ENCODE results near the gene RBM17. TPM values are rescaled to one million over a fixed set of nuclear protein-coding genes. Genes with fewer than 3 reads are reported as not detected.
"Not testable (repeated sequence)": the region's sequence is repeated elsewhere in the genome, so short reads cannot be mapped to it uniquely, and the experiment has no call there.

RBM17 gene
- total RNA-seq, 4 donors from 2014 or later: 64.3 to 93.3 (median 81.7) TPM

DNA sequence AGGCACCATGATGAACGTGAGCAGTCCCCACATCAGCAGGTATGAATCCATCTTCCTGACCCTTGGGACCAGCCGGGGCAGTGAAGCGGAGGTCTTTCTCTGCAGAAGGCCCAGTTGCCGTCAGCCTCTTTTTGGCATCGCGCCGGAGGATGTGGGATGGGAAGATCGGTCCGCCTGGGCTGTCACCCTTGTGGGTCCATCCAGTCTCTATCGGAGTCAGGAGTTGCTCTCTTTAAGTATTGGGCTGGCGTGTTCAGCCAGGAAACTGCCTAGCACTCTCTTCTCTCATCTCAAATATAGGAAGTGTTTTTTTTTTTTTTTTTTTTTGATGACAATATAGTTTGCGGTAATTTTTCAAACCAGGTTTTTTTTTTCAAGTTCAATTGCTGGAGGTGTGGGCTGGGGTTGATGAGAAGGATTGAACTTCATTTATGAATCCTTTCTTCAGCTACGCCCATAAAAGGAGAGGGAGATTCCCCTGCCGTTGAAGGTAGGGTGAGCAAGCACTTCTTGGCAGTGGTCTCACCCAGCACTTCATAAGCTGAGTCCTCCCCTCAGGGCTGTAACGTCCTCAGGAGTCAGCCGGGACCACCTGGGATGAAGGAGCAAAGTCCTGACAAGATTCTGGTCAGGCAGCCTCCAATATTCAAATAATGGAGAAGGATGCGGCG lies 26.6 kb upstream of the RBM17 start, which contains the start of gene IL2RA:
Gene IL2RA (minus strand): TSS at position 267 of the 671 bp plus-strand sequence. CDS start 216 bp downstream, at position 51.
- Histone ChIP-seq H3K36me3 (no peaks in the 10 kb centered on the region), H3K4me1 (peaks cover 0 to 10% of the 10 kb centered on the region in 2 donors), H3K9me3 (no peaks in the 10 kb centered on the region), H3K27me3 (no peaks in the 10 kb centered on the region), H3K4me3 (replicated peaks in 1 of 3) (no peak within 1 kb of the TSS), H3K27ac (no peak within 1 kb of the TSS)
- TF ChIP-seq, protein P1, sequence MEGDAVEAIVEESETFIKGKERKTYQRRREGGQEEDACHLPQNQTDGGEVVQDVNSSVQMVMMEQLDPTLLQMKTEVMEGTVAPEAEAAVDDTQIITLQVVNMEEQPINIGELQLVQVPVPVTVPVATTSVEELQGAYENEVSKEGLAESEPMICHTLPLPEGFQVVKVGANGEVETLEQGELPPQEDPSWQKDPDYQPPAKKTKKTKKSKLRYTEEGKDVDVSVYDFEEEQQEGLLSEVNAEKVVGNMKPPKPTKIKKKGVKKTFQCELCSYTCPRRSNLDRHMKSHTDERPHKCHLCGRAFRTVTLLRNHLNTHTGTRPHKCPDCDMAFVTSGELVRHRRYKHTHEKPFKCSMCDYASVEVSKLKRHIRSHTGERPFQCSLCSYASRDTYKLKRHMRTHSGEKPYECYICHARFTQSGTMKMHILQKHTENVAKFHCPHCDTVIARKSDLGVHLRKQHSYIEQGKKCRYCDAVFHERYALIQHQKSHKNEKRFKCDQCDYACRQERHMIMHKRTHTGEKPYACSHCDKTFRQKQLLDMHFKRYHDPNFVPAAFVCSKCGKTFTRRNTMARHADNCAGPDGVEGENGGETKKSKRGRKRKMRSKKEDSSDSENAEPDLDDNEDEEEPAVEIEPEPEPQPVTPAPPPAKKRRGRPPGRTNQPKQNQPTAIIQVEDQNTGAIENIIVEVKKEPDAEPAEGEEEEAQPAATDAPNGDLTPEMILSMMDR (IDR thresholded peaks at IDR 0.05): no peak
- no peak for TF ChIP-seq POLR2A (IDR thresholded peaks at IDR 0.05)
- peak in 1 of 2 donors; percentile 12 for DNase-seq
- 80 to 85% methylated on average over 15 to 18 of the region's 18 CpGs for WGBS, 2 donors
- intact Hi-C loops (cut with DNase I): no loop called here

DNA sequence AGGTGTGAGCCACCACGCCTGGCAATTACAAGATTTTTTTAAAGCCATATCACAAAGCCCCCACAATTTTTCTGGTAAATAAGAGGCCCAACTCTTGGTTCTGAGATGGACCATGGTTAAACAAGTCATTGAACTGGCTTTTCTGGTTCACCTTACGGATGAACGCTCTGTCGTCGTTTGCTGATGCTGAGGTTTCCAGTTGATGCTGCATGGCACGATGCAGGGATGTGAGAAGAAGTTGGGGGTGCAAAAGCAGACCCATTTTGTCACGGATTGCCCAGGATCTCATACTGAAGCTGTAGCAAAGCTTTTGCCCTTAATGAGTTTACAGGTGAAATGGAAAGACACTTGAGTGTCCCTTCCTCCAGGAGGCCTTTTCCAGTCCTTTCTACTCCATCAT lies 24.7 kb upstream of the RBM17 start:
- WGBS, 2 donors: 84 to 86% methylated on average over 7 of the region's 7 CpGs
- H3K4me1 ChIP-seq: peaks cover 0 to 4% of the 10 kb centered on the region in 2 donors
- no peak overlapping the region for H3K4me3 ChIP-seq (replicated peaks in 1 of 3)
- no peaks in the 10 kb centered on the region for H3K9me3 ChIP-seq
- TF ChIP-seq POLR2A (IDR thresholded peaks at IDR 0.05): no peak
- TF ChIP-seq, protein P1 (IDR thresholded peaks at IDR 0.05): no peak
- H3K27me3 ChIP-seq: no peaks in the 10 kb centered on the region
- no peaks in the 10 kb centered on the region for H3K36me3 ChIP-seq
- DNase-seq: no peak
- intact Hi-C loops (cut with DNase I): no loop called here
- no peak overlapping the region for H3K27ac ChIP-seq

DNA sequence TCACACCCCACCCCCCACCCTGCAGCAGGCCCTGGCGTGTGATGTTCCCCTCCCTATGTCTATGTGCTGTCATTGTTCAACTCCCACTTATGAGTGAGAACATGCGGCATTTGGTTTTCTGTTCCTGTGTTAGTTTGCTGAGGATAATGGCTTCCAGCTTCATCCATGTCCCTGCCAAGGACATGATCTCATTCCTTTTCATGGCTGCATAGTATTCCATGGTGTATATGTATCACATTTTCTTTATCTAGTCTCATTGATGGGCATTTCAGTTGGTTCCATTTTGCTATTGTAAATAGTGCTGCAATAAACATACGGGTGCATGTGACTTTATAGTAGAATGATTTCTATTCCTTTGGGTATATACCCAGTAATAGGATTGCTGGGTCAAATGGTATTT lies 24.1 kb upstream of the RBM17 start:
- H3K4me1 ChIP-seq; H3K27ac ChIP-seq; H3K27me3 ChIP-seq; H3K4me3 ChIP-seq (replicated peaks in 1 of 3); H3K9me3 ChIP-seq; H3K36me3 ChIP-seq; DNase-seq; intact Hi-C loops (cut with DNase I): not testable (repeated sequence)
- 97% methylated on average over 3 of the region's 3 CpGs for WGBS, 2 donors

DNA sequence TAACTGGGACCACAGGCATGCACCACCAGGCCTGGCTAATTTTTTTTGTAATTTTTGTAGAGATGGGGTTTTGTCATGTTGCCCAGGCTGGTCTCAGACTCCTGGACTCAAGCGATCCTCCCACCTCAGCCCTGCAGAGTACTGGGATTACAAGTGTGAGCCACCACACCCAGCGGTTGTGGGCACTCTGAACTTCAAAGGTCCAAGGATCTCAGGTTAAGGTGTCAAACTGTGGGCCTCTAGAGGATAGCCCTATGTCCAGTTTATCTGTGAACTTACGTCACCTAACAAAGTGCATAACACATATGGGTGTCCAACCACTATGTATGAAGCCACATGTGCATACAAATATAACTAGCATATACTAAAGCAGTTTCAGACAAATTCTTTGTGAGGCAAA lies 23.4 kb upstream of the RBM17 start:
- H3K4me1 ChIP-seq: peaks cover 0 to 4% of the 10 kb centered on the region in 2 donors
- no peak for DNase-seq
- 92 to 95% methylated on average over 2 to 3 of the region's 3 CpGs for WGBS, 2 donors
- no peak overlapping the region for H3K4me3 ChIP-seq (replicated peaks in 1 of 3)
- TF ChIP-seq, protein P1 (IDR thresholded peaks at IDR 0.05): no peak
- peak overlapping the region in 2 of 3 donors; percentile 14 to 54 for H3K27ac ChIP-seq
- H3K9me3 ChIP-seq: no peaks in the 10 kb centered on the region
- H3K27me3 ChIP-seq: no peaks in the 10 kb centered on the region
- intact Hi-C loops (cut with DNase I): no loop called here
- H3K36me3 ChIP-seq: no peaks in the 10 kb centered on the region

DNA sequence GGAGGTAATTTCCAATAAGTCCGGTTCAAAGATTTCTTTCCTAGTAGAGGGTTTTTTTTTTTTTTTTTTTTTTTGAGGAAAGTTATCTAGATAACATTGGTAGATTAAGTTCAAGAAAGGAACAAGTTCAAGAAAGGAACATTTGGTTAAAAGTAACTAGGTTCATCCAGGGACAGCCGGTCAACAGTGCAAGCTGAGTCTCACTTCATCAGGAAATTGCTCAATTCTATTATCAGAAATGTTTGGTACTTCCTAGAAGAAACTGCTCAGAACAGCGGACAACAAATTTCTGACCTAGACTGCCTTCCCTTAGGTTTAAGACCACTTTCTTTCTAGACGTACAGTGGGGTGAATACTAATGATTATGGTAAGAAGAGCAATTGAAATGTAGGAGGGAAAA lies 23.0 kb upstream of the RBM17 start:
- Histone ChIP-seq H3K4me3 (replicated peaks in 1 of 3) (no peak overlapping the region), H3K27me3 (no peaks in the 10 kb centered on the region), H3K27ac (peak overlapping the region in 1 of 3 donors; percentile 65), H3K4me1 (peaks cover 0 to 4% of the 10 kb centered on the region in 2 donors), H3K9me3 (no peaks in the 10 kb centered on the region), H3K36me3 (no peaks in the 10 kb centered on the region)
- TF ChIP-seq POLR2A (IDR thresholded peaks at IDR 0.05): no peak
- TF ChIP-seq, protein P1 (IDR thresholded peaks at IDR 0.05): no peak
- no peak for DNase-seq
- 62 to 74% methylated on average over 4 of the region's 4 CpGs for WGBS, 2 donors
- intact Hi-C loops (cut with DNase I): no loop called here

Data from thyroid gland (tissue), 4 donors.